Measurements from ENCODE around the gene KPNA1. TPM values are rescaled to one million over a fixed set of nuclear protein-coding genes. Genes with fewer than 3 reads are reported as not detected.
"Not testable (repeated sequence)": the region's sequence is repeated elsewhere in the genome, so short reads cannot be mapped to it uniquely, and the experiment has no call there.

KPNA1 gene
- total and polyA plus RNA-seq, 3 donors from 2014 or later = 48.1 to 88.2 (median 64.0) TPM

DNA sequence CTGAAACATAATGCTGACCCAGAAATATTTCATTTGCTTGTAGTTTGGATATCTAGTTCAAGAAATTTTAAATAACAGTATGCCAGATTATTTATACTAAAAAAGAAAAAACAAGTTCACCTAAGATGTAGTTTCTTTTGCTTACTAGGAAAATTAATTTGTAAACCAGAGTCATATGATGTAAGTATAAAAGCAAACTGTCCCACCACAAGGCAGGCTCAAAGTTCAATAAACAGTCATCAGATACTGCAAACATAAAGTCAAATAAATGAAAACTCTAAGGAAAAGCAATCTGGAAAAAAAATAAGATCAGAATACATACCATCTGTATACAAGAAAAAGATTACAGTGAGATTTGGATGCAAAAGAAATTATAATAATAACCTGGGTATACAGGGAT is 58.7 kb downstream of the KPNA1 start:
- no peak for DNase-seq
- intact Hi-C loops (cut with DNase I; ENCODE audit: low total_unique reads) = no loop called here
- no peak overlapping the region for H3K27ac ChIP-seq
- H3K4me1 ChIP-seq = peaks cover 4% of the 10 kb centered on the region
- TF ChIP-seq, protein P1, sequence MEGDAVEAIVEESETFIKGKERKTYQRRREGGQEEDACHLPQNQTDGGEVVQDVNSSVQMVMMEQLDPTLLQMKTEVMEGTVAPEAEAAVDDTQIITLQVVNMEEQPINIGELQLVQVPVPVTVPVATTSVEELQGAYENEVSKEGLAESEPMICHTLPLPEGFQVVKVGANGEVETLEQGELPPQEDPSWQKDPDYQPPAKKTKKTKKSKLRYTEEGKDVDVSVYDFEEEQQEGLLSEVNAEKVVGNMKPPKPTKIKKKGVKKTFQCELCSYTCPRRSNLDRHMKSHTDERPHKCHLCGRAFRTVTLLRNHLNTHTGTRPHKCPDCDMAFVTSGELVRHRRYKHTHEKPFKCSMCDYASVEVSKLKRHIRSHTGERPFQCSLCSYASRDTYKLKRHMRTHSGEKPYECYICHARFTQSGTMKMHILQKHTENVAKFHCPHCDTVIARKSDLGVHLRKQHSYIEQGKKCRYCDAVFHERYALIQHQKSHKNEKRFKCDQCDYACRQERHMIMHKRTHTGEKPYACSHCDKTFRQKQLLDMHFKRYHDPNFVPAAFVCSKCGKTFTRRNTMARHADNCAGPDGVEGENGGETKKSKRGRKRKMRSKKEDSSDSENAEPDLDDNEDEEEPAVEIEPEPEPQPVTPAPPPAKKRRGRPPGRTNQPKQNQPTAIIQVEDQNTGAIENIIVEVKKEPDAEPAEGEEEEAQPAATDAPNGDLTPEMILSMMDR (IDR thresholded peaks at IDR 0.05) = no peak
- TF ChIP-seq POLR2A (IDR thresholded peaks at IDR 0.05) = no peak
- H3K9me3 ChIP-seq = no peaks in the 10 kb centered on the region
- H3K36me3 ChIP-seq (ENCODE audit: low read depth, missing control alignments) = no peaks in the 10 kb centered on the region
- H3K27me3 ChIP-seq = no peaks in the 10 kb centered on the region
- no peak overlapping the region for H3K4me3 ChIP-seq

DNA sequence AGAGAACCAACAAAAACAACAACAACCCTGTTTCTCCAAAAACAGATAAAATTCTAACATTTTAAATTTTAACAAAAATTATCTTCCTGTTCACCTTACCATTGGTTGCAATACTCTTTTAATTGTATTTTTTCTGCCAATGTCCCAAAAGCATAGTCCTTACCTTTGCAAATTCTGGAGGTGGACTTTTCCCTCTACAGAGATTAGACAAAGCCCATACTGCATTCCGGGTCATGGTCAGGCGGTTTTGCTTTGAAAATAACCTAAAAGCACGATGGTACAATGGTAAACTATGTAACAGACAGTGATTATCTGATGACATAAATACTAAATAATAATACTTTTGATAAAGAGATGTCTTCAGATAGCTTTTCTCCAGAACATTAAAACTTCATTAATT is 63.4 kb downstream of the KPNA1 start:
- WGBS, 2 donors = 71 to 88% methylated on average over 3 of the region's 3 CpGs
- Histone ChIP-seq H3K4me3 (no peak overlapping the region), H3K9me3 (no peaks in the 10 kb centered on the region), H3K36me3 (ENCODE audit: low read depth, missing control alignments) (no peaks in the 10 kb centered on the region), H3K27ac (peak overlapping the region in 1 of 2 donors; percentile 8), H3K27me3 (no peaks in the 10 kb centered on the region), H3K4me1 (peaks cover 4% of the 10 kb centered on the region)
- no peak for TF ChIP-seq POLR2A (IDR thresholded peaks at IDR 0.05)
- TF ChIP-seq, protein P1 (IDR thresholded peaks at IDR 0.05) = no peak
- intact Hi-C loops (cut with DNase I; ENCODE audit: low total_unique reads) = no loop called here
- no peak for DNase-seq

DNA sequence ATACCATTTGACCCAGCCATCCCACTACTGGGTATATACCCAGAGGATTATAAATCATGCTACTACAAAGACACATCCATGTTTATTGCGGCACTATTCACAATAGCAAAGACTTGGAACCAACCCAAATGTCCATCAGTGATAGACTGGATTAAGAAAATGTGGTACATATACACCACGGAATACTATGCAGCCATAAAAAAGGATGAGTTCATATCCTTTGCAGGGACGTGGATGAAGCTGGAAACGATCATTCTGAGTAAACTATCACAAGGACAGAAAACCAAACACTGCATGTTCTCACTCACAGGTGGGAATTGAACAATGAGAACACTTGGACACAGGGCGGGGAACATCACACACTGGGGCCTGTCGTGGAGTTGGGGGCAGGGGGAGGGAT is 66.5 kb downstream of the KPNA1 start:
- H3K36me3 ChIP-seq (ENCODE audit: low read depth, missing control alignments); H3K4me3 ChIP-seq; DNase-seq; H3K4me1 ChIP-seq; H3K27ac ChIP-seq; H3K27me3 ChIP-seq; intact Hi-C loops (cut with DNase I; ENCODE audit: low total_unique reads); H3K9me3 ChIP-seq: not testable (repeated sequence)
- WGBS, 2 donors = 91 to 99% methylated on average over 6 of the region's 6 CpGs

DNA sequence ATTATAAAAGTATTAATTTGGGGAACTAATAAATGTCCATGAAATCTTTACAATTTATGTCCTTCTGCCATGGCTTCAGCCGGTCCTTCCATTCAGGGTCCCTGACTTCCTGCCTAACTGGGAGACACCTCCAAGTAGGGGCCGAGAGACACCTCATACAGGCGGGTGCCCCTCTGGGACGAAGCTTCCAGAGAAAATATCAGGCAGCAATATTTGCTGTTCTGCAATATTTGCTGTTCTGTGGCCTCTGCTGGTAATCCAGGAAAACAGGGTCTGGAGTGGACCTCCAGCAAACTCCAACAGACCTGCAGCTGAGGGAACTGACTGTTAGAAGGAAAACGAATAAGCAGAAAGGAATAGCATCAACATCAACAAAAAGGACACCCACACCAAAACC is 70.2 kb downstream of the KPNA1 start:
- H3K9me3 ChIP-seq; H3K4me3 ChIP-seq; H3K27ac ChIP-seq; H3K4me1 ChIP-seq; H3K27me3 ChIP-seq; DNase-seq; intact Hi-C loops (cut with DNase I; ENCODE audit: low total_unique reads); H3K36me3 ChIP-seq (ENCODE audit: low read depth, missing control alignments): not testable (repeated sequence)
- 96 to 99% methylated on average over 5 of the region's 5 CpGs for WGBS, 2 donors

DNA sequence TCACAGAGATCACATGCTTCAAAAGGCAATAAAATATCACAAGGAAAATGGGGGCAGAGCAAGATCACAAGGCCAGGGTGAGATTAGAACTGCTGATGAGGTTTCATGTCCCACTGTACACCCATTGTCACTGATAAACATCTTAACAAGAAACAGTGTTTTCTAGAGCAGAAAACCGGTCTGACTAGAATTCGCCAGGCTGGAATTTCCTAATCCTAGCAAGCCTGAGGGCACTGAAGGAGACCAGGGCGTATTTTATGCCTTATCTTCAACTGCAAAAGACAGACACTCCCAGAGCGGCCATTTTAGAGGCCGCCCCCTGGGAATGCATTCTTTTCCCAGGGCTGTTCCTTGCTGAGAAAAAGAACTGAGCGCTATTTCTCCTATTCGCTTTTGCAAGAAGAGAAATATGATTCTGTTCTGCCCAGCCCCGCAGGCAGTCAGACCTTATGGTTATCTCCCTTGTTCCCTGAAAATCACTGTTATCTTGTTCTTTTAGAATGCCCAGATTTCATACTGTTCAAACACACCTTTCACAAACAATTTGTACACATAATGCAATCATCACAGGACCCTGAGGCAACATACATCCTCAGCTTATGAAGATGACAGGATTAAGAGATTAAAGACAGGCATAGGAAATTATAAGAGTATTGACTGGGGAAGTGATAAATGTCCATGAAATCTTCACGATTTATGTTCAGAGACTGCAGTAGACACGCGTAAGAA is 70.8 kb downstream of the KPNA1 start:
- H3K4me1 ChIP-seq; H3K36me3 ChIP-seq (ENCODE audit: low read depth, missing control alignments); intact Hi-C loops (cut with DNase I; ENCODE audit: low total_unique reads); H3K27ac ChIP-seq; H3K27me3 ChIP-seq; H3K9me3 ChIP-seq; H3K4me3 ChIP-seq; DNase-seq: not testable (repeated sequence)
- WGBS, 2 donors = 91 to 94% methylated on average over 11 of the region's 11 CpGs

DNA sequence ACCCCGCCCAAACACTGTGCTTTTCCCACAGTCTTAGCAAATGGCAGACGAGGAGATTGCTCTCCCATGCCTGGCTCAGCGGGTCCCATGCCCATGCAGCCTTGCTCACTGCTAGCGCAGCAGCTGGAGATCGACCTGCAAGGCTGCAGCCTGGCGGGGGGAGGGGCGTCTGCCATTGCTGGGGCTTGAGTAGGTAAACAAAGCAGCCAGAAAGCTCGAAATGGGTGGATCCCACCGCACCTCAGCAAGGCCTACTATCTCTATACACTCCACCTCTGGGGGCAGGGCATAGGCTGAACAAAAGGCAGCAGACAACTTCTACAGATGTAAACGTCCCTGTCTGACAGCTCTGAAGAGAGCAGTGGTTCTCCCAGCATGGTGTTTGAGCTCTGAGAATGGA is 71.6 kb downstream of the KPNA1 start:
- no peak for DNase-seq
- no peak overlapping the region for H3K27ac ChIP-seq
- no peak for TF ChIP-seq POLR2A (IDR thresholded peaks at IDR 0.05)
- TF ChIP-seq, protein P1 (IDR thresholded peaks at IDR 0.05) = no peak
- no peaks in the 10 kb centered on the region for H3K4me1 ChIP-seq
- 70 to 71% methylated on average over 9 to 10 of the region's 10 CpGs for WGBS, 2 donors
- H3K27me3 ChIP-seq = no peaks in the 10 kb centered on the region
- H3K4me3 ChIP-seq = no peak overlapping the region
- no peaks in the 10 kb centered on the region for H3K36me3 ChIP-seq (ENCODE audit: low read depth, missing control alignments)
- intact Hi-C loops (cut with DNase I; ENCODE audit: low total_unique reads) = no loop called here
- H3K9me3 ChIP-seq = no peaks in the 10 kb centered on the region
